Measurements from ENCODE around the gene RELL1. TPM values are rescaled to one million over a fixed set of nuclear protein-coding genes. Genes with fewer than 3 reads are reported as not detected.

RELL1 gene
- total RNA-seq, 1 donor from 2014 or later = 45.8 TPM

DNA sequence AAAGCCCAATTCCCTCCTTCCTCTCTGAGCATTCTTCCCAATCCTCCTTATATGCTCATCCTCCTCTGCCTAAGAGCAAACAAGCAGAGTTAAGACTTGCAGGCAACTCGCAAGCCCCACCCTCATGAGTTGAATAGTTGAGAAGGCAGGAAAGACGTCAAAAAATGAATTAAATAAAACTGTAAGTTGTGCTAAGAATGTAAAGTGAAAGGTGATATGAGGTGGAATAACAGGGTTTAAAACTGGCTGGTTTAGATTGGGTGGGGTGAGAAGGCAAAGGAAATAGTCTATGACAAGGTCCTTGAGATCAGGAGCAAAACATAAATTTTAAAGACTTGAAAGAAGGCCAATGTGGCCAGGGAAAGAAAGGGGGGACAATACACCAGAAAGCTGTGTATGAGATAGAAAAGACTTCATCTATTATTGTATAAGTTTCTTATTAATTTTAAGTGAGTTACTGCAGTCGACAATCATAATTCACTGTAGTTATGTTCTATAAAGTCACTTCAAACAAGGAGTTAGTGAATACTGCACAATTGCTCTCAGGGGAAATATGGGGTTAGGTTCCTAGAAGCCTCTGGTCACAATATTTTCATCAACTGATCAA, 124.9 kb downstream of the RELL1 start:
- Mint-ChIP-seq H3K9me3 (peaks cover 6% of the 10 kb centered on the region), H3K27ac (peak overlapping the region; percentile 96), H3K36me3 (peaks cover 35% of the 10 kb centered on the region), H3K4me1 (ENCODE audit: unreplicated experiment) (peaks cover 6% of the 10 kb centered on the region), H3K27me3 (no peaks in the 10 kb centered on the region), H3K4me3 (peak overlapping the region; percentile 66)
- TF ChIP-seq, protein P1, sequence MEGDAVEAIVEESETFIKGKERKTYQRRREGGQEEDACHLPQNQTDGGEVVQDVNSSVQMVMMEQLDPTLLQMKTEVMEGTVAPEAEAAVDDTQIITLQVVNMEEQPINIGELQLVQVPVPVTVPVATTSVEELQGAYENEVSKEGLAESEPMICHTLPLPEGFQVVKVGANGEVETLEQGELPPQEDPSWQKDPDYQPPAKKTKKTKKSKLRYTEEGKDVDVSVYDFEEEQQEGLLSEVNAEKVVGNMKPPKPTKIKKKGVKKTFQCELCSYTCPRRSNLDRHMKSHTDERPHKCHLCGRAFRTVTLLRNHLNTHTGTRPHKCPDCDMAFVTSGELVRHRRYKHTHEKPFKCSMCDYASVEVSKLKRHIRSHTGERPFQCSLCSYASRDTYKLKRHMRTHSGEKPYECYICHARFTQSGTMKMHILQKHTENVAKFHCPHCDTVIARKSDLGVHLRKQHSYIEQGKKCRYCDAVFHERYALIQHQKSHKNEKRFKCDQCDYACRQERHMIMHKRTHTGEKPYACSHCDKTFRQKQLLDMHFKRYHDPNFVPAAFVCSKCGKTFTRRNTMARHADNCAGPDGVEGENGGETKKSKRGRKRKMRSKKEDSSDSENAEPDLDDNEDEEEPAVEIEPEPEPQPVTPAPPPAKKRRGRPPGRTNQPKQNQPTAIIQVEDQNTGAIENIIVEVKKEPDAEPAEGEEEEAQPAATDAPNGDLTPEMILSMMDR (conservative IDR thresholded peaks at IDR 0.05) = no peak
- no peak for DNase-seq (ENCODE audit: extremely low spot score, unreplicated experiment)

Other genes with a start within 250 kb of the RELL1 start
- 37.6 and 51.4 TPM in 2 replicates for gene PGM2, start 140.3 kb upstream of the RELL1 start, total RNA-seq (ENCODE audit: low replicate concordance)
- 85.3 and 110 TPM in 2 replicates for gene TBC1D1, start 204.7 kb upstream of the RELL1 start, total RNA-seq (ENCODE audit: low replicate concordance)

Measured in type B pancreatic cell (in vitro differentiated cells).